Suprapubic skin (tissue), 3 donors: ENCODE measurements around the gene CTSD.

Experiments used
- CTCF ChIP-seq, 2 donors: fragments of 200-600 bp in 1 of 2; fragments of 450-650 bp in 1 of 2; sonication (generic) in 1 of 2; IDR thresholded peaks; one replicate each; pipeline ENCODE4 v1.5.1; 2016 to 2019; ENCODE audit warnings: antibody characterized with exemption in 2 of 2, mild to moderate bottlenecking in 1 of 2, moderate library complexity in 1 of 2
- EP300 ChIP-seq: sonication (generic); formaldehyde crosslinking; IDR thresholded peaks from one replicate; pipeline ENCODE4 v1.6.1; 2017; ENCODE audit warnings: antibody characterized with exemption
- POLR2A ChIP-seq, 2 donors: fragments of 450-650 bp; IDR thresholded peaks; one replicate each; pipeline ENCODE4 v1.6.1; 2017; ENCODE audit warnings: antibody characterized with exemption in 2 of 2, mild to moderate bottlenecking in 2 of 2, moderate library complexity in 2 of 2

DNA sequence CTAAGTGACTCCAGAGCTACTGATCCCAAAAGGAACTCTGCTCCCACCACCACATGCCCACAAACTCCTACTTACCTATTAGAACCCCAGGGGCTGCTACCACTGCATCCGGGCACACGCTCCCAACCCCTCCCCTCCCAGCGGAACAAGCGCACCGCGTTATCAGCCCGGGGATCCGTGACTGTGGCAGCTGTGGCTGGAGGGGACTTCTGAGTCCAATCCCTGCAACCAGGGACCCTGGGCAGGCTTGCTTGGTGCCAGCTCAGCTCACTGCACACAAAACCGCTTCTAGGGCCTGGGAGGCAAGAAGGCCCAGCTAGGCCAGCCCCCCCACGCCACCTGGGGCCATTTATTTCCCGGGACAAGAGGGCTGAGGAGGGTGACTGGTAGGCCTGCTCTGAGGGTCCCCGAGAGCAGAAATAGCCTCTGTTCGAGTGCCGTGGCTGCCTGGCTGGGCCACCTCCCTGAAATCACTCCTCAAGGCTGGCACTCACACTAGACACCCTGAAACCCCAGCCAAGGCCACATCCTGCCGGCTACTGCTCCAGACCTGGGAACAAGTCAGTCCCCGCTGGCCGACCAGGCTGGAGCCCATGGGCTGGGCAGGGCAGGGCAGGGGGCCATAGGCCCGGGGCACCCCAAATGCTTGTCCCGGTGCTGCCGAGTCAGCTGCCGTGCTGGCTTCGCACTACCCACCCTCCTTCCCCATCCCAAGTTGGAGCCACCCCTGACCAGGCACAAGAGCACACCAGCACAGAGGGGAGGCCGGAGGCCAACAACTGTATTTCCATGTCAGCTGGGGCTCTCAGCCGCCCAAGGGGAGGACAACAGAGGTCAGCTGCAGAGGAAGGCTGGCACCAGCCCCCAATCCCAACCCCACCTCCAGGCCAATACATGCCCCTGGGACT lies 11.5 kb downstream of the CTSD start:
- no peak for TF ChIP-seq CTCF (IDR thresholded peaks at IDR 0.05)
- TF ChIP-seq POLR2A (IDR thresholded peaks at IDR 0.05), result no peak
- no peak for TF ChIP-seq EP300
